HEK293 (cell line): ENCODE measurements around the gene ACSL4.

Source experiments
- CTCF ChIP-seq: fragments of 450-650 bp; formaldehyde crosslinking; IDR thresholded peaks from 2 replicates; pipeline ENCODE4 v1.5.1; 2016; ENCODE audit warnings: missing biosample characterization, missing genetic modification characterization
- MEIS1 ChIP-seq: sonication (generic); formaldehyde crosslinking; IDR thresholded peaks from 2 replicates; pipeline ENCODE4 v1.8.1; 2022; ENCODE audit warnings: missing genetic modification reagents, mild to moderate bottlenecking, borderline replicate concordance
- PBX3 ChIP-seq: sonication (generic); formaldehyde crosslinking; IDR thresholded peaks from 2 replicates; pipeline ENCODE4 v1.8.1; 2022; ENCODE audit warnings: mild to moderate bottlenecking, moderate library complexity, missing genetic modification reagents
- ZBTB48 ChIP-seq: fragments of 450-650 bp; formaldehyde crosslinking; IDR thresholded peaks from 2 replicates; pipeline ENCODE4 v1.5.1; 2016; ENCODE audit warnings: missing biosample characterization, missing genetic modification characterization
- ZNF660 ChIP-seq: fragments of 450-650 bp; IDR thresholded peaks from 2 replicates; pipeline ENCODE4 v1.5.1; 2018; ENCODE audit warnings: missing biosample characterization, mild to moderate bottlenecking, missing genetic modification characterization

- no peak for TF ChIP-seq PBX3
- no peak for TF ChIP-seq MEIS1
- no peak for TF ChIP-seq ZBTB48 (tag by site-specific recombination)
- TF ChIP-seq CTCF (tag by site-specific recombination), result no peak
- TF ChIP-seq ZNF660 (tag by site-specific recombination), result no peak
Measured at GRCh38 chrX:109696146-109696740, 36.8 kb downstream of the ACSL4 start.
